Lung (tissue), 12 donors: ENCODE data around the gene RIMS4. TPM values are rescaled to one million over a fixed set of nuclear protein-coding genes. Genes with fewer than 3 reads are reported as not detected.

Experiments
- ATAC-seq: fragments of 200-7000 bp; cut with Tn5 transposase; one replicate; pipeline ENCODE4 v1.9.1; 2020; ENCODE audit warnings: moderate number of reproducible peaks; ENCODE audit not compliant: insufficient read depth, low FRiP score
- DNase-seq, 3 donors: peaks; one replicate each; pipeline ENCODE4 v3.0.0-alpha.2; 2013 to 2017
- H3K27ac ChIP-seq, 2 donors: one replicate each; pipeline ENCODE4 v1.5.1; 2013; ENCODE audit warnings: mild to moderate bottlenecking in 2 of 2, moderate library complexity in 2 of 2, control low read depth in 1 of 2, inconsistent platforms in 1 of 2, low read depth in 1 of 2, low read length in 1 of 2
- H3K27me3 ChIP-seq, 3 donors: one replicate each; pipeline ENCODE4 v1.5.1; 2013; ENCODE audit warnings: low read length in 2 of 3; ENCODE audit not compliant: control insufficient read depth in 3 of 3, insufficient read depth in 3 of 3
- H3K36me3 ChIP-seq, 4 donors: one replicate each; pipeline ENCODE4 v1.5.1; 2013; ENCODE audit warnings: low read length in 4 of 4, mild to moderate bottlenecking in 1 of 4, moderate library complexity in 1 of 4; ENCODE audit not compliant: control insufficient read depth in 4 of 4, insufficient read depth in 4 of 4
- H3K4me1 ChIP-seq, 5 donors: one replicate each; pipeline ENCODE4 v1.5.1; 2013; ENCODE audit warnings: low read length in 5 of 5, mild to moderate bottlenecking in 2 of 5, moderate library complexity in 1 of 5; ENCODE audit not compliant: control insufficient read depth in 5 of 5, insufficient read depth in 5 of 5
- H3K4me3 ChIP-seq: one replicate; pipeline ENCODE4 v1.5.1; 2013; ENCODE audit warnings: mild to moderate bottlenecking, control low read depth, moderate library complexity
- H3K9ac ChIP-seq, 2 donors: one replicate each; pipeline ENCODE4 v1.5.1; 2013; ENCODE audit warnings: low read length in 2 of 2, control low read depth in 1 of 2; ENCODE audit not compliant: insufficient read depth in 1 of 2
- H3K9me3 ChIP-seq, 4 donors: one replicate each; pipeline ENCODE4 v1.5.1; 2013; ENCODE audit warnings: low read length in 3 of 4, mild to moderate bottlenecking in 1 of 4, moderate library complexity in 1 of 4; ENCODE audit not compliant: control insufficient read depth in 4 of 4, insufficient read depth in 3 of 4
- WGBS, 2 donors: extraction: QIAGEN DNeasy Blood & Tissue Kit; methylation state at CpG; one replicate each; pipeline ENCODE4 v1.1.7; 2013; 5-methylcytosine and 5-hydroxymethylcytosine counted together
- polyA plus RNA-seq, 2 donors: library from polyadenylated mRNA; stranded (reverse); fragments of 200-250 nt; gene quantifications; one replicate each; pipeline ENCODE4 v1.2.1, GENCODE V29; 2013
- total RNA-seq, 2 donors: library from RNA; depleted of rRNA in 1 of 2; stranded (reverse); fragments of >200 nt in 1 of 2; gene quantifications; one replicate each; pipeline ENCODE4 v1.2.1, GENCODE V29; 2014 to 2021
- TF ChIP-seq, protein P1 (sequence below): IDR thresholded peaks from 2 replicates; pipeline ENCODE4 v1.5.1; 2012; ENCODE audit warnings: mild to moderate bottlenecking; ENCODE audit errors: control extremely low read depth, extremely low read depth
- donor health status: control.
- donor health status: control.
- donor health status: Bipolar disorder and iron deficiency.
- donor health status: healthy.
- donor health status: DM: yes; HTN: yes; CAD: no.

Gene RIMS4
- total and polyA plus RNA-seq, 4 donors: 0.43 to 5.6 (median 1.6) TPM

DNA sequence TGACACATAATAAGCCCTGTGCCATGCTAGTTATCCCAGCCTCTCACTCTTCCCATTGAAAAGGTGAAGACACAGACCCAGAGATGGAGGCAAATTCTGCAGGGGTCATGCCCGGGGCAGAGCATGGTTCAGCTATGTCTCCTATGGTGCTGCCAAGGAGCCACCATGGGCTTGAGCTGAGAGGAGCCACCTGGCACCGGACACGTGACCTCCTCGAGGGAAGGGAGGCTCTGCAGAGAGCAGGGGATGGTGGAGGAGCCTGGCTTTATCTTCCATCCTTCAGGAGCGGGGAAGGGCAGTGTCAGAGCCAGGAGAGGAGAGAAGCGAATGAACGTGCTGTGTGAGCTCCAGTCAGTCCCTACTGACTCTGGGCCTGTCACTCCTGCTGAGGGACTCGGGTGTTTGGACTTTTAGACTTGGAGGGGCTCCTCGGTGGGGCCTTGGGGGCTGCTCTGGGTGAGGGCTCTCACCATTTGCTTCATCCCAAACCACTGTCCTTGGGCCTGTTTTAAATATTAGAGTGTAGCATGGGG is 106.3 kb downstream of the RIMS4 start:
- Histone ChIP-seq H3K27me3 (no peaks in the 10 kb centered on the region), H3K4me3 (no peak overlapping the region), H3K4me1 (peaks cover 7 to 43% (median 11%) of the 10 kb centered on the region in 5 donors), H3K36me3 (no peaks in the 10 kb centered on the region), H3K9ac (no peak overlapping the region), H3K9me3 (no peaks in the 10 kb centered on the region), H3K27ac (no peak overlapping the region)
- DNase-seq (no peak), ATAC-seq (no peak)
- 88 to 90% methylated on average over 9 of the region's 9 CpGs for WGBS, 2 donors
- TF ChIP-seq, protein P1, sequence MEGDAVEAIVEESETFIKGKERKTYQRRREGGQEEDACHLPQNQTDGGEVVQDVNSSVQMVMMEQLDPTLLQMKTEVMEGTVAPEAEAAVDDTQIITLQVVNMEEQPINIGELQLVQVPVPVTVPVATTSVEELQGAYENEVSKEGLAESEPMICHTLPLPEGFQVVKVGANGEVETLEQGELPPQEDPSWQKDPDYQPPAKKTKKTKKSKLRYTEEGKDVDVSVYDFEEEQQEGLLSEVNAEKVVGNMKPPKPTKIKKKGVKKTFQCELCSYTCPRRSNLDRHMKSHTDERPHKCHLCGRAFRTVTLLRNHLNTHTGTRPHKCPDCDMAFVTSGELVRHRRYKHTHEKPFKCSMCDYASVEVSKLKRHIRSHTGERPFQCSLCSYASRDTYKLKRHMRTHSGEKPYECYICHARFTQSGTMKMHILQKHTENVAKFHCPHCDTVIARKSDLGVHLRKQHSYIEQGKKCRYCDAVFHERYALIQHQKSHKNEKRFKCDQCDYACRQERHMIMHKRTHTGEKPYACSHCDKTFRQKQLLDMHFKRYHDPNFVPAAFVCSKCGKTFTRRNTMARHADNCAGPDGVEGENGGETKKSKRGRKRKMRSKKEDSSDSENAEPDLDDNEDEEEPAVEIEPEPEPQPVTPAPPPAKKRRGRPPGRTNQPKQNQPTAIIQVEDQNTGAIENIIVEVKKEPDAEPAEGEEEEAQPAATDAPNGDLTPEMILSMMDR: no peak

DNA sequence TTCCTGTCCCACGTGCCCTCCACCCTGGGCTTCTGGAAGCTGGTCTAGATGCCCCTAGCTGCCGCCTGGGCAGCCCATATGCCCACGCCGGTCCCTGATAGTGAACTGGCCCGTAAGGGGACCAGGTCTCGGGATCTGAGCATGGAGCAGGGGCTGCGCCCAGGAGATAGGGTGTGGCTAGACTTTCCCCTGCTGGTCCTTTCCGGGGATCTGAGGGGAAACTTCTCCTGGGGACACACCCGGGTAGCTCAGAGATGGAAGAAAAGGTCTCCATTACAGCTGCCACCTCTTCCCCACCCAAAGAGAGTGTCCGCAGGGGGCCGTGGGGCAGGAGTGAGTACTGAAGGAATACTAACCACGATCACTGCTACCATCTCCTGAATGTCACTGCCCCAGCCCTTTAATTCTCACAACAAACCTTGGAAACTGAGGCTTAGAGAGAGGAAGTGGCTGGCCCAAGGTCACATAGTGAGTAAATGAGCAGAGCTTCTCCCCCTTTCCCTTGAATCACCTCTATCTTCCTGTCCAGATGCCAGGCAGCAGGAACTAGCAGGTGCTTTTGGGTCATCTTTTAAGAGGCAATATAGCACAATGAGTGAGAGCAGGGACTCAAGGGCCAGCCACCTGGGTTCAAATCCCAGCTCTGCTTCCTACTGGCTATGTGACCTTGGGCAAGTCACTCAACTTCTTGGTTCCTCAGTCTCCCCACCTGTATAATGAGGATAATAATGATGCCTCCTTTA is 107.0 kb downstream of the RIMS4 start:
- TF ChIP-seq, protein P1: no peak
- DNase-seq (no peak), ATAC-seq (no peak)
- 62 to 74% methylated on average over 12 of the region's 12 CpGs for WGBS, 2 donors
- no peaks in the 10 kb centered on the region for H3K36me3 ChIP-seq
- no peaks in the 10 kb centered on the region for H3K27me3 ChIP-seq
- H3K27ac ChIP-seq: peak overlapping the region in 1 of 2 donors; percentile 9
- no peak overlapping the region for H3K4me3 ChIP-seq
- H3K4me1 ChIP-seq: peaks cover 7 to 43% (median 11%) of the 10 kb centered on the region in 5 donors
- no peaks in the 10 kb centered on the region for H3K9me3 ChIP-seq
- H3K9ac ChIP-seq: no peak overlapping the region

DNA sequence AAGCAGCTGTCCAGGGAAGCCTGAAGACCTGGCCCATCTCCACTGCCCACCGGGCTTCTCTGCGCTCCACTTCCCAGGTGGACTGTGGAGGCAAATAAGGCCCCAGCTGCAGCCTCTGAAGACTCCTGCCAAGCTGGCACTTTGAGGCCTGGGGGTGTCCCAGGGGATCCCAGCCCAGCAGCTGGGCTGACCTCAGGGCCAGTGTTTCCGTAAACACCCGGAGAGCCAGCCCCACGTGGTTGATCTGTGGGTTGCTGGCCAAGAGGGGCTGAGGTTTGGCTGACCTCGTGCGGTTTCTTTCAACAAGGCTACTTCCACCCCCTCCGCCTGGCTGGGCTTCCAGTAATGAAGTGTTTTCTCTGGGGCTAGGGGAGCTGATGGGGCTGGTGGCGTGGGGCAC is 107.6 kb downstream of the RIMS4 start:
- TF ChIP-seq, protein P1: no peak
- H3K27me3 ChIP-seq: no peaks in the 10 kb centered on the region
- ATAC-seq (peak; percentile 44), DNase-seq (peak; percentile 92 to 98 (median 96))
- H3K4me1 ChIP-seq: peaks cover 7 to 43% (median 11%) of the 10 kb centered on the region in 5 donors
- peak overlapping the region in 1 of 2 donors; percentile 49 for H3K27ac ChIP-seq
- WGBS, 2 donors: 21 to 35% methylated on average over 9 of the region's 9 CpGs
- no peaks in the 10 kb centered on the region for H3K36me3 ChIP-seq
- no peaks in the 10 kb centered on the region for H3K9me3 ChIP-seq
- no peak overlapping the region for H3K9ac ChIP-seq
- H3K4me3 ChIP-seq: no peak overlapping the region
